Mesenchymal stem cell (in vitro differentiated cells and primary cell): Measurements from ENCODE around the gene NAA30.
"Not testable (repeated sequence)": the region's sequence is repeated elsewhere in the genome, so short reads cannot be mapped to it uniquely, and the experiment has no call there.

ENCODE experiments used
- DNase-seq: peaks from one replicate; pipeline ENCODE4 v3.0.0-alpha.2; 2013
- H2AFZ ChIP-seq: one replicate; pipeline ENCODE4 v1.6.1; 2013; ENCODE audit warnings: low read depth, mild to moderate bottlenecking, control low read depth, inconsistent platforms, low read length, moderate library complexity
- H2AK5ac ChIP-seq: 2 replicates; pipeline ENCODE4 v1.6.1; 2013; ENCODE audit warnings: low read length, moderate library complexity, mild to moderate bottlenecking, inconsistent platforms; ENCODE audit not compliant: severe bottlenecking
- H2BK120ac ChIP-seq: one replicate; pipeline ENCODE4 v1.6.1; 2013; ENCODE audit warnings: low read depth, mild to moderate bottlenecking, inconsistent platforms, low read length, moderate library complexity
- H2BK12ac ChIP-seq, 2 experiments: one replicate each; pipeline ENCODE4 v1.6.1; 2013; ENCODE audit warnings: inconsistent platforms in 2 of 2, low read length in 2 of 2, mild to moderate bottlenecking in 2 of 2, moderate library complexity in 2 of 2, control low read depth in 1 of 2
- H2BK15ac ChIP-seq: one replicate; pipeline ENCODE4 v1.6.1; 2013; ENCODE audit warnings: mild to moderate bottlenecking, low read depth, inconsistent platforms; ENCODE audit not compliant: poor library complexity, severe bottlenecking
- H2BK5ac ChIP-seq: 2 replicates; pipeline ENCODE4 v1.6.1; 2013; ENCODE audit warnings: low read depth, mild to moderate bottlenecking, low read length, control low read depth, inconsistent platforms; ENCODE audit not compliant: poor library complexity, severe bottlenecking
- H3K14ac ChIP-seq, 2 experiments: one replicate each; pipeline ENCODE4 v1.6.1; 2013; ENCODE audit warnings: inconsistent platforms in 2 of 2, low read length in 2 of 2, control low read depth in 1 of 2, mild to moderate bottlenecking in 1 of 2, moderate library complexity in 1 of 2
- H3K18ac ChIP-seq, 2 experiments: one replicate each; pipeline ENCODE4 v1.6.1; 2013; ENCODE audit warnings: inconsistent platforms in 2 of 2, low read length in 2 of 2, control low read depth in 1 of 2, low read depth in 1 of 2, mild to moderate bottlenecking in 1 of 2
- H3K23ac ChIP-seq, 2 experiments: one replicate each; pipeline ENCODE4 v1.6.1; 2013; ENCODE audit warnings: inconsistent platforms in 2 of 2, low read length in 2 of 2, mild to moderate bottlenecking in 2 of 2, moderate library complexity in 2 of 2, control low read depth in 1 of 2
- H3K27ac ChIP-seq: 2 replicates; pipeline ENCODE4 v1.5.1; 2013; ENCODE audit warnings: mild to moderate bottlenecking, moderate library complexity, low read length, control low read depth, inconsistent platforms; ENCODE audit not compliant: poor library complexity, severe bottlenecking
- H3K27me3 ChIP-seq, 2 experiments: 2 replicates each; pipeline versions ENCODE4 v1.6.1 to v1.7.0; 2013; ENCODE audit warnings: low read length in 2 of 2, mild to moderate bottlenecking in 2 of 2, moderate library complexity in 2 of 2, control low read depth in 1 of 2, inconsistent platforms in 1 of 2; ENCODE audit not compliant: control insufficient read depth in 1 of 2, insufficient read depth in 1 of 2
- H3K36me3 ChIP-seq, 2 experiments: 2 replicates each; pipeline versions ENCODE4 v1.6.1 to v1.7.0; 2013; ENCODE audit warnings: low read length in 2 of 2, control low read depth in 1 of 2, inconsistent platforms in 1 of 2, low read depth in 1 of 2, mild to moderate bottlenecking in 1 of 2; ENCODE audit not compliant: insufficient read depth in 2 of 2, control insufficient read depth in 1 of 2
- H3K4ac ChIP-seq, 2 experiments: one replicate each; pipeline ENCODE4 v1.6.1; 2013; ENCODE audit warnings: inconsistent platforms in 2 of 2, low read length in 2 of 2, mild to moderate bottlenecking in 2 of 2, moderate library complexity in 2 of 2, control low read depth in 1 of 2, low read depth in 1 of 2
- H3K4me1 ChIP-seq: 2 replicates; pipeline ENCODE4 v1.6.1; 2013; ENCODE audit warnings: low read depth, low read length, control low read depth; ENCODE audit not compliant: control insufficient read depth, insufficient read depth
- H3K4me2 ChIP-seq: 2 replicates; pipeline ENCODE4 v1.6.1; 2013; ENCODE audit warnings: low read length, mild to moderate bottlenecking, inconsistent platforms; ENCODE audit not compliant: poor library complexity, severe bottlenecking
- H3K4me3 ChIP-seq, 2 experiments: 2 replicates each; pipeline versions ENCODE4 v1.5.1 to v1.7.0; 2013; ENCODE audit warnings: low read length in 2 of 2, mild to moderate bottlenecking in 2 of 2, control low read depth in 1 of 2, low read depth in 1 of 2; ENCODE audit not compliant: insufficient read depth in 1 of 2
- H3K79me1 ChIP-seq: replicated peaks from 2 replicates; pipeline ENCODE4 v1.6.1; 2013; ENCODE audit warnings: mild to moderate bottlenecking, control low read depth, low read length, inconsistent platforms; ENCODE audit not compliant: poor library complexity, severe bottlenecking
- H3K9ac ChIP-seq: 2 replicates; pipeline ENCODE4 v1.7.0; 2013; ENCODE audit warnings: mild to moderate bottlenecking, low read length, moderate library complexity
- H3K9me3 ChIP-seq: 2 replicates; pipeline ENCODE4 v1.7.0; 2013; ENCODE audit warnings: mild to moderate bottlenecking, low read length; ENCODE audit not compliant: control insufficient read depth
- H4K8ac ChIP-seq: one replicate; pipeline ENCODE4 v1.6.1; 2013; ENCODE audit warnings: inconsistent platforms, mild to moderate bottlenecking, low read length, moderate library complexity
- H4K91ac ChIP-seq: one replicate; pipeline ENCODE4 v1.6.1; 2013; ENCODE audit warnings: mild to moderate bottlenecking, low read length, inconsistent platforms
- WGBS: methylation state at CpG from one replicate; pipeline ENCODE4 v1.1.7; 2013; ENCODE audit warnings: mixed read lengths; 5-methylcytosine and 5-hydroxymethylcytosine counted together

The NAA30 gene

GRCh38 chr14:57370187-57370586 is 20.2 kb upstream of the NAA30 start:
- H3K4me3 ChIP-seq, H2BK15ac ChIP-seq, H2BK120ac ChIP-seq, H3K36me3 ChIP-seq, H3K27me3 ChIP-seq, H3K4ac ChIP-seq, H4K8ac ChIP-seq, H2BK5ac ChIP-seq, H3K79me1 ChIP-seq, H3K9me3 ChIP-seq, H2AK5ac ChIP-seq, H3K4me2 ChIP-seq, H3K14ac ChIP-seq, H3K4me1 ChIP-seq, H3K18ac ChIP-seq, DNase-seq, H3K9ac ChIP-seq, H2BK12ac ChIP-seq, H4K91ac ChIP-seq, H2AFZ ChIP-seq, H3K27ac ChIP-seq, H3K23ac ChIP-seq: not testable (repeated sequence)
- WGBS = 96% methylated on average over 4 of the region's 5 CpGs

GRCh38 chr14:57371013-57371412 is 19.4 kb upstream of the NAA30 start:
- peaks cover 0 to 2% of the 10 kb centered on the region in 2 experiments for H3K27me3 ChIP-seq
- H4K91ac ChIP-seq = no peak overlapping the region
- H2BK12ac ChIP-seq = no peak overlapping the region
- no peak overlapping the region for H3K9ac ChIP-seq
- no peak overlapping the region for H3K18ac ChIP-seq
- H3K4me2 ChIP-seq = no peak overlapping the region
- no peaks in the 10 kb centered on the region for H3K4me1 ChIP-seq
- 39% methylated on average over 3 of the region's 3 CpGs for WGBS
- no peak overlapping the region for H4K8ac ChIP-seq
- H3K4me3 ChIP-seq = no peak overlapping the region
- H2BK120ac ChIP-seq = no peak overlapping the region
- no peak overlapping the region for H3K27ac ChIP-seq
- no peak overlapping the region for H2BK5ac ChIP-seq
- H3K4ac ChIP-seq = no peak overlapping the region
- no peak overlapping the region for H2AK5ac ChIP-seq
- H3K36me3 ChIP-seq = no peaks in the 10 kb centered on the region
- no peak for DNase-seq
- H3K79me1 ChIP-seq = no peaks in the 10 kb centered on the region
- H2AFZ ChIP-seq = no peak overlapping the region
- peaks cover 3% of the 10 kb centered on the region for H3K9me3 ChIP-seq
- no peak overlapping the region for H2BK15ac ChIP-seq
- H3K14ac ChIP-seq = no peak overlapping the region
- no peak overlapping the region for H3K23ac ChIP-seq

GRCh38 chr14:57375156-57375555 is 15.2 kb upstream of the NAA30 start:
- H2BK120ac ChIP-seq = no peak overlapping the region

GRCh38 chr14:57378661-57379060 is 11.7 kb upstream of the NAA30 start:
- H3K79me1 ChIP-seq = no peaks in the 10 kb centered on the region
- H3K4me3 ChIP-seq = no peak overlapping the region
- H3K27ac ChIP-seq = no peak overlapping the region
- no peak overlapping the region for H3K9ac ChIP-seq
- no peak overlapping the region for H2BK12ac ChIP-seq
- no peak overlapping the region for H2BK120ac ChIP-seq
- no peak overlapping the region for H4K91ac ChIP-seq
- H3K23ac ChIP-seq = no peak overlapping the region
- no peak overlapping the region for H2BK15ac ChIP-seq
- no peak overlapping the region for H2BK5ac ChIP-seq
- no peak overlapping the region for H2AK5ac ChIP-seq
- H2AFZ ChIP-seq = no peak overlapping the region
- H3K27me3 ChIP-seq = no peaks in the 10 kb centered on the region
- H3K4me2 ChIP-seq = no peak overlapping the region
- H3K14ac ChIP-seq = no peak overlapping the region
- H4K8ac ChIP-seq = no peak overlapping the region
- no peaks in the 10 kb centered on the region for H3K36me3 ChIP-seq
- DNase-seq = no peak
- H3K4ac ChIP-seq = no peak overlapping the region
- H3K18ac ChIP-seq = no peak overlapping the region
- peaks cover 1% of the 10 kb centered on the region for H3K4me1 ChIP-seq
- H3K9me3 ChIP-seq = no peaks in the 10 kb centered on the region

More at GRCh38 chr14:57375156-57375555, 15.2 kb upstream of the NAA30 start:
- DNase-seq = no peak
- no peak overlapping the region for H4K91ac ChIP-seq
- no peak overlapping the region for H3K4ac ChIP-seq
- peaks cover 1% of the 10 kb centered on the region for H3K9me3 ChIP-seq
- no peak overlapping the region for H3K18ac ChIP-seq
- H2AFZ ChIP-seq = no peak overlapping the region
- H3K4me2 ChIP-seq = no peak overlapping the region
- no peak overlapping the region for H3K27ac ChIP-seq
- H3K23ac ChIP-seq = no peak overlapping the region
- H3K79me1 ChIP-seq = no peaks in the 10 kb centered on the region
- H4K8ac ChIP-seq = no peak overlapping the region
- H3K4me1 ChIP-seq = no peaks in the 10 kb centered on the region
- no peaks in the 10 kb centered on the region for H3K27me3 ChIP-seq
- H3K4me3 ChIP-seq = no peak overlapping the region
- no peak overlapping the region for H2BK5ac ChIP-seq
- H2AK5ac ChIP-seq = no peak overlapping the region
- no peaks in the 10 kb centered on the region for H3K36me3 ChIP-seq
- H2BK15ac ChIP-seq = no peak overlapping the region
- no peak overlapping the region for H2BK12ac ChIP-seq
- no peak overlapping the region for H3K9ac ChIP-seq
- no peak overlapping the region for H3K14ac ChIP-seq
- 60% methylated on average over 2 of the region's 3 CpGs for WGBS
